Measurements from ENCODE around the gene POTEJ.
A peak's percentile ranks its signal among the peaks of the same experiment; 100 is the strongest.
"Not testable (repeated sequence)": the region's sequence is repeated elsewhere in the genome, so short reads cannot be mapped to it uniquely, and the experiment has no call there.

The POTEJ gene

DNA sequence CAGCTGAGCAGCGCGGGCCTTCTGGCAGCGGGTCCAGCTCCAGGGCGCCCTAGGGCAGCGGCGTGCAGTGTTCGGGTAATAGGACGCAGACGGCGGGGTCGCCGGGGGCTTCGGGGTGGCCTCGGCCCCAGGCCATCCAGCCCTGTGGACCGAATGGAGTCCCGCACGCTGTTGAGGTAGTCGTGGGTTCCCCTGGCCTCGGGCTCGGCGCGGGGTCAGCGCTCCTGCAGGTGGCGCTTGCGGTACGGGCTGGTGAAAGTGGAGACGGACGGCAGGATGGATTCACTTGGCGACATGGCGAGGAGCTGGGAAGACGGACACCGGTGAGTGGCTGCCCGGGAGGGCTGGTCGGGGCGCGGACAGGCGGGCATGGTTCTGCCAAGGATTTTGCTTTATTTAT, 82.2 kb downstream of the POTEJ start:
- peak in 1 of 2 experiments; percentile 49 for DNase-seq (ENCODE audit: low read depth in 1 of 2, low spot score in 1 of 2)

DNA sequence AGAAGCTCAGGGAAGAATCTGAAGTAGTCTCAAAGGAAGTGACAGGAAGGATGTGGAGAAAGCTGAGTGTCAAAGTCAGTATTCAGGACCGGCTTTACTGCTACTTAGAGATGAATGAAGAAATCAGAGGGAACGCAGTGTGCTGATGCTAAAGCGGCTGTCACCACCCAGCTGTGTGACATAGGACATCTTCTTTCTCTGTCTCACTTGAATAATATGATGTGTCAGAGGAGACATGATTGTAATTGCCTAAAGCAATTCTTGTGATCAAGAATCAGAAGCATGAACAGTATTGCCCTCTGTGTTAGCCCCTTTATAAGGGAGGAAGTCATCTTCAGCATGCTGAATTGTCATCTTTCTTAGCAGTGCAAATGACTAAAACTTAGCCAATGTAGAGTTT, 92.0 kb downstream of the POTEJ start:
- DNase-seq (ENCODE audit: low read depth in 1 of 2, low spot score in 1 of 2); in situ Hi-C loops (cut with HindIII; ENCODE audit: low pct_unique_long_range_greater_than_20kb, low sequenced_read_pairs): not testable (repeated sequence)

More for the DNA sequence above, 82.2 kb downstream of the POTEJ start:
- in situ Hi-C loops (cut with HindIII; ENCODE audit: low pct_unique_long_range_greater_than_20kb, low sequenced_read_pairs): not testable (repeated sequence)
